ENCODE measurements around the gene GABRD. TPM values are rescaled to one million over a fixed set of nuclear protein-coding genes. Genes with fewer than 3 reads are reported as not detected.

GABRD gene
- total RNA-seq, 1 experiment from 2014 or later, result not detected

- no peak for DNase-seq (ENCODE audit: low read depth)
Measured at GRCh38 chr1:2053217-2053616, 34.1 kb downstream of the GABRD start.

- DNase-seq (ENCODE audit: low read depth), result no peak
Measured at GRCh38 chr1:2053784-2054376, 34.7 kb downstream of the GABRD start.

- no peak for DNase-seq (ENCODE audit: low read depth)
Measured at GRCh38 chr1:2054560-2054959, 35.4 kb downstream of the GABRD start.

- DNase-seq (ENCODE audit: low read depth), result no peak
Measured at GRCh38 chr1:2055911-2056575, 36.9 kb downstream of the GABRD start.

GRCh38 chr1:2056955-2057590 is 37.9 kb downstream of the GABRD start:
- no peak for DNase-seq (ENCODE audit: low read depth)

- DNase-seq (ENCODE audit: low read depth), result no peak
Measured at GRCh38 chr1:2059290-2059953, 40.3 kb downstream of the GABRD start.

- DNase-seq (ENCODE audit: low read depth), result no peak
Measured at GRCh38 chr1:2060072-2060471, 40.9 kb downstream of the GABRD start.

GRCh38 chr1:2060535-2060934 is 41.4 kb downstream of the GABRD start:
- no peak for DNase-seq (ENCODE audit: low read depth)

GRCh38 chr1:2061065-2061778 is 42.1 kb downstream of the GABRD start:
- DNase-seq (ENCODE audit: low read depth), result no peak

GRCh38 chr1:2065699-2066098 is 46.6 kb downstream of the GABRD start:
- DNase-seq (ENCODE audit: low read depth), result no peak

- DNase-seq (ENCODE audit: low read depth), result no peak
Measured at GRCh38 chr1:2067393-2067792, 48.2 kb downstream of the GABRD start.

- no peak for DNase-seq (ENCODE audit: low read depth)
Measured at GRCh38 chr1:2067981-2068380, 48.8 kb downstream of the GABRD start.

GRCh38 chr1:2068951-2069350 is 49.8 kb downstream of the GABRD start:
- no peak for DNase-seq (ENCODE audit: low read depth)

GRCh38 chr1:2070016-2070415 is 50.9 kb downstream of the GABRD start:
- DNase-seq (ENCODE audit: low read depth), result no peak

- DNase-seq (ENCODE audit: low read depth), result no peak
Measured at GRCh38 chr1:2070800-2071530, 51.8 kb downstream of the GABRD start.

- no peak for DNase-seq (ENCODE audit: low read depth)
Measured at GRCh38 chr1:2072109-2072806, 53.1 kb downstream of the GABRD start.

- DNase-seq (ENCODE audit: low read depth), result no peak
Measured at GRCh38 chr1:2072891-2073290, 53.7 kb downstream of the GABRD start.

GRCh38 chr1:2073382-2074230 is 54.5 kb downstream of the GABRD start:
- no peak for DNase-seq (ENCODE audit: low read depth)

GRCh38 chr1:2074396-2074795 is 55.3 kb downstream of the GABRD start:
- no peak for DNase-seq (ENCODE audit: low read depth)

All from RPMI7951 (cell line).